Fibroblast of villous mesenchyme (primary cell): ENCODE measurements around the gene DUSP8. TPM values are rescaled to one million over a fixed set of nuclear protein-coding genes. Genes with fewer than 3 reads are reported as not detected.

Experiments used
- DNase-seq: peaks from one replicate; pipeline ENCODE4 v3.0.0-alpha.2; 2010; ENCODE audit warnings: low read depth
- H3K4me3 ChIP-seq: 2 replicates; pipeline ENCODE4 v1.5.1; 2011; ENCODE audit warnings: low read depth, mild to moderate bottlenecking, low read length
- CTCF ChIP-seq: IDR thresholded peaks from 2 replicates; pipeline ENCODE4 v1.5.1; 2012; ENCODE audit warnings: low read depth, mild to moderate bottlenecking, low read length; ENCODE audit not compliant: insufficient read depth
- total RNA-seq: library from RNA; depleted of rRNA; stranded (reverse); fragments of >200 nt; gene quantifications from 2 replicates; pipeline ENCODE4 v1.2.3, GENCODE V29; 2012

DUSP8 gene
- total RNA-seq, 1 donor, result 0.86 TPM

- no peak for TF ChIP-seq CTCF
- DNase-seq, result no peak
- H3K4me3 ChIP-seq, result no peak overlapping the region
These were observed 18.1 kb downstream of the DUSP8 start for GRCh38 chr11:1553808-1554594.

- no peak overlapping the region for H3K4me3 ChIP-seq
- TF ChIP-seq CTCF, result no peak
- DNase-seq, result no peak
These were observed 22.4 kb downstream of the DUSP8 start for GRCh38 chr11:1549338-1550330.

- DNase-seq, result peak; percentile 42
- no peak overlapping the region for H3K4me3 ChIP-seq
- TF ChIP-seq CTCF, result no peak
These were observed 23.6 kb downstream of the DUSP8 start for GRCh38 chr11:1548221-1549070.

GRCh38 chr11:1547467-1548098, 24.5 kb downstream of the DUSP8 start:
- DNase-seq, result no peak
- TF ChIP-seq CTCF, result no peak
- no peak overlapping the region for H3K4me3 ChIP-seq

- peak; percentile 33 for DNase-seq
- TF ChIP-seq CTCF, result peak; percentile 67
- no peak overlapping the region for H3K4me3 ChIP-seq
These were observed 25.3 kb downstream of the DUSP8 start for GRCh38 chr11:1546536-1547466.
